Measurements from ENCODE around the gene PSME1. TPM values are rescaled to one million over a fixed set of nuclear protein-coding genes. Genes with fewer than 3 reads are reported as not detected.

Gene PSME1
- total RNA-seq, 1 donor from 2014 or later: 65.0 TPM

GRCh38 chr14:24150567-24150966 is 14.6 kb downstream of the PSME1 start:
- no peak for FAIRE-seq
- Histone ChIP-seq H3K4me3 (ENCODE audit: low read depth, low read length) (no peak overlapping the region), H3K27me3 (ENCODE audit: control insufficient read depth, insufficient read depth, low read length) (no peaks in the 10 kb centered on the region), H3K36me3 (ENCODE audit: control insufficient read depth, insufficient read depth, low read length) (peaks cover 33% of the 10 kb centered on the region)
- TF ChIP-seq CTCF (IDR thresholded peaks at IDR 0.05; ENCODE audit: insufficient read depth, low read length, severe bottlenecking): no peak
- no peak for DNase-seq (ENCODE audit: low read depth)

- no peak for DNase-seq (ENCODE audit: low read depth)
- no peak overlapping the region for H3K4me3 ChIP-seq (ENCODE audit: low read depth, low read length)
- H3K27me3 ChIP-seq (ENCODE audit: control insufficient read depth, insufficient read depth, low read length): no peaks in the 10 kb centered on the region
- FAIRE-seq: no peak
- H3K36me3 ChIP-seq (ENCODE audit: control insufficient read depth, insufficient read depth, low read length): peaks cover 35% of the 10 kb centered on the region
- no peak for TF ChIP-seq CTCF (IDR thresholded peaks at IDR 0.05; ENCODE audit: insufficient read depth, low read length, severe bottlenecking)
These were observed 15.0 kb downstream of the PSME1 start for GRCh38 chr14:24150993-24151392.

- no peak for TF ChIP-seq CTCF (IDR thresholded peaks at IDR 0.05; ENCODE audit: insufficient read depth, low read length, severe bottlenecking)
- Histone ChIP-seq H3K27me3 (ENCODE audit: control insufficient read depth, insufficient read depth, low read length) (no peaks in the 10 kb centered on the region), H3K4me3 (ENCODE audit: low read depth, low read length) (no peak overlapping the region), H3K36me3 (ENCODE audit: control insufficient read depth, insufficient read depth, low read length) (peaks cover 37% of the 10 kb centered on the region)
- peak; percentile 62 for FAIRE-seq
- DNase-seq (ENCODE audit: low read depth): no peak
These were observed 15.5 kb downstream of the PSME1 start for GRCh38 chr14:24151404-24152080.

GRCh38 chr14:24155100-24155499 is 19.1 kb downstream of the PSME1 start:
- FAIRE-seq: no peak
- peaks cover 48% of the 10 kb centered on the region for H3K36me3 ChIP-seq (ENCODE audit: control insufficient read depth, insufficient read depth, low read length)
- TF ChIP-seq CTCF (IDR thresholded peaks at IDR 0.05; ENCODE audit: insufficient read depth, low read length, severe bottlenecking): no peak
- no peaks in the 10 kb centered on the region for H3K27me3 ChIP-seq (ENCODE audit: control insufficient read depth, insufficient read depth, low read length)
- H3K4me3 ChIP-seq (ENCODE audit: low read depth, low read length): no peak overlapping the region
- DNase-seq (ENCODE audit: low read depth): no peak

GRCh38 chr14:24156840-24157239 is 20.8 kb downstream of the PSME1 start:
- no peak for TF ChIP-seq CTCF (IDR thresholded peaks at IDR 0.05; ENCODE audit: insufficient read depth, low read length, severe bottlenecking)
- no peaks in the 10 kb centered on the region for H3K27me3 ChIP-seq (ENCODE audit: control insufficient read depth, insufficient read depth, low read length)
- no peak overlapping the region for H3K4me3 ChIP-seq (ENCODE audit: low read depth, low read length)
- DNase-seq (ENCODE audit: low read depth): no peak
- no peak for FAIRE-seq
- peaks cover 39% of the 10 kb centered on the region for H3K36me3 ChIP-seq (ENCODE audit: control insufficient read depth, insufficient read depth, low read length)

- H3K36me3 ChIP-seq (ENCODE audit: control insufficient read depth, insufficient read depth, low read length): peaks cover 38% of the 10 kb centered on the region
These were observed 21.3 kb downstream of the PSME1 start for GRCh38 chr14:24157331-24157730.

More at GRCh38 chr14:24157331-24157730, 21.3 kb downstream of the PSME1 start:
- H3K4me3 ChIP-seq (ENCODE audit: low read depth, low read length): no peak overlapping the region
- no peak for DNase-seq (ENCODE audit: low read depth)
- TF ChIP-seq CTCF (IDR thresholded peaks at IDR 0.05; ENCODE audit: insufficient read depth, low read length, severe bottlenecking): no peak
- H3K27me3 ChIP-seq (ENCODE audit: control insufficient read depth, insufficient read depth, low read length): no peaks in the 10 kb centered on the region
- FAIRE-seq: no peak
